ENCODE results near the gene GNG2. TPM values are rescaled to one million over a fixed set of nuclear protein-coding genes. Genes with fewer than 3 reads are reported as not detected.

GNG2 gene
- total and polyA plus RNA-seq, 2 of the 8 experiments (the other 6 are each of a cell fraction or from before 2014, with no cell fraction given): 8.2 to 17.9 TPM

- no peak overlapping the region for H3K14ac ChIP-seq (ENCODE audit: insufficient read length)
- no peak overlapping the region for H4K91ac ChIP-seq (replicated peaks; ENCODE audit: insufficient read length, low read length)
- H3K9ac ChIP-seq (replicated peaks in 1 of 4; ENCODE audit: extremely low read depth in 1 of 4, low read depth in 3 of 4, low read length in 3 of 4): no peak overlapping the region
- no peaks in the 10 kb centered on the region for H3K23me2 ChIP-seq (ENCODE audit: low read depth, low read length)
- TF ChIP-seq SUZ12 (IDR thresholded peaks at IDR 0.05; ENCODE audit: low read length) (no peak), POLR2AphosphoS5 (IDR thresholded peaks at IDR 0.05; ENCODE audit: low read depth, low read length) (no peak), EP300 (IDR thresholded peaks at IDR 0.05; ENCODE audit: borderline replicate concordance in 1 of 2, low read depth in 2 of 2, low read length in 2 of 2) (no peak), KDM1A (IDR thresholded peaks at IDR 0.05; ENCODE audit: borderline replicate concordance, low read length) (no peak), TAF1 (IDR thresholded peaks at IDR 0.05; ENCODE audit: low read depth, low read length) (no peak), BRCA1 (IDR thresholded peaks at IDR 0.05; ENCODE audit: low read depth, low read length) (no peak), ZNF274 (IDR thresholded peaks at IDR 0.05; ENCODE audit: borderline replicate concordance, extremely low read depth, low read length) (no peak), ATF2 (IDR thresholded peaks at IDR 0.05; ENCODE audit: low read length) (no peak), NRF1 (IDR thresholded peaks at IDR 0.05; ENCODE audit: low read depth, low read length) (no peak)
- H3K4me3 ChIP-seq (ENCODE audit: extremely low read depth in 1 of 4, insufficient read depth in 2 of 4, low read depth in 3 of 4, low read length in 4 of 4): no peak overlapping the region
- H2BK20ac ChIP-seq (ENCODE audit: low read length): no peak overlapping the region
- H3K79me2 ChIP-seq (ENCODE audit: control insufficient read depth in 1 of 2, insufficient read depth in 2 of 2, low read length in 2 of 2): no peaks in the 10 kb centered on the region
- no peak overlapping the region for H3K56ac ChIP-seq (replicated peaks; ENCODE audit: insufficient read length, low read depth, low read length)
- FAIRE-seq (no peak), DNase-seq (ENCODE audit: low read depth in 1 of 2, low spot score in 2 of 2) (no peak)
- no peaks in the 10 kb centered on the region; a peak in 1 of 4 replicates for H3K9me3 ChIP-seq (ENCODE audit: insufficient read depth in 2 of 2, low read depth in 1 of 2, low read length in 1 of 2)
- H2BK12ac ChIP-seq (ENCODE audit: low read depth, low read length): no peak overlapping the region
- H4K20me1 ChIP-seq (replicated peaks in 1 of 2; ENCODE audit: control insufficient read depth in 1 of 2, insufficient read depth in 2 of 2, low read length in 2 of 2): peaks cover 3 to 4% of the 10 kb centered on the region in 2 experiments
- ChIA-PET POLR2A (ENCODE audit: partially characterized antibody) (interaction anchor here (1.3 kb wide), 1 partner anchor 9 kb away, joined by 7 read pairs; no protein-coding TSS in a partner anchor), CTCF (ENCODE audit: partially characterized antibody) (interaction anchor here (1.5 to 3.8 kb wide), 2 partner anchors 17 to 33 kb away, joined by 5 to 18 read pairs; no protein-coding TSS in a partner anchor)
- H3K27ac ChIP-seq (ENCODE audit: low read depth, low read length): no peak overlapping the region
- H2BK5ac ChIP-seq (ENCODE audit: low read depth, low read length): no peak overlapping the region
- H2BK120ac ChIP-seq (replicated peaks; ENCODE audit: low read depth, low read length): no peak overlapping the region
- H3K4me1 ChIP-seq (replicated peaks in 1 of 4; ENCODE audit: control insufficient read depth in 3 of 4, insufficient read depth in 4 of 4, low read length in 3 of 4): peaks cover 2 to 12% (median 10%) of the 10 kb centered on the region in 4 experiments; a peak in 6 of 7 replicates
- no peaks in the 10 kb centered on the region for H3K79me1 ChIP-seq (ENCODE audit: low read depth, low read length)
- no peak overlapping the region for H4K8ac ChIP-seq (ENCODE audit: extremely low read depth, insufficient read depth, low read length)
- H3K23ac ChIP-seq (ENCODE audit: insufficient read length): no peak overlapping the region
- H2AK5ac ChIP-seq (ENCODE audit: low read depth, low read length): no peak overlapping the region
- H4K5ac ChIP-seq (ENCODE audit: insufficient read length, low read depth, low read length): no peak overlapping the region
- H3K36me3 ChIP-seq (ENCODE audit: control insufficient read depth in 2 of 4, insufficient read depth in 4 of 4, low read length in 3 of 4): peaks cover 11 to 55% (median 33%) of the 10 kb centered on the region in 4 experiments
- no peaks in the 10 kb centered on the region for H3K27me3 ChIP-seq (replicated peaks in 1 of 4; ENCODE audit: control insufficient read depth in 3 of 4, extremely low read depth in 1 of 4, insufficient read depth in 3 of 4, low read length in 3 of 4)
- H3K18ac ChIP-seq (ENCODE audit: extremely low read depth, low read length): no peak overlapping the region
- WGBS, 2 experiments (ENCODE audit: extremely low coverage in 1 of 2, insufficient coverage in 1 of 2, insufficient read length in 1 of 2, insufficient replicate concordance in 2 of 2, low coverage in 1 of 2, low lambda C conversion rate in 2 of 2, missing lambda C conversion rate in 1 of 2): 97% methylated on average over 9 of the region's 9 CpGs; no CpG with 5 or more reads in 1 of the 2 experiments
- H3K4me2 ChIP-seq (ENCODE audit: insufficient read depth in 1 of 2, low read depth in 2 of 2, low read length in 2 of 2): no peak overlapping the region
- no peak overlapping the region for H2BK15ac ChIP-seq (ENCODE audit: low read length)
- H3K4ac ChIP-seq (replicated peaks; ENCODE audit: insufficient read length, low read depth, low read length): no peak overlapping the region
- no peak overlapping the region for H2AFZ ChIP-seq (ENCODE audit: low read length)
Observed at GRCh38 chr14:52011523-52011922, 151.1 kb downstream of the GNG2 start.
